NK-92 (cell line): ENCODE measurements around the gene CLIP2.

ENCODE experiments used
- DNase-seq: peaks from one replicate; lab custom pipeline; 2025; ENCODE audit not compliant: unreplicated experiment; lab: John Stamatoyannopoulos, UW

Gene CLIP2

DNA sequence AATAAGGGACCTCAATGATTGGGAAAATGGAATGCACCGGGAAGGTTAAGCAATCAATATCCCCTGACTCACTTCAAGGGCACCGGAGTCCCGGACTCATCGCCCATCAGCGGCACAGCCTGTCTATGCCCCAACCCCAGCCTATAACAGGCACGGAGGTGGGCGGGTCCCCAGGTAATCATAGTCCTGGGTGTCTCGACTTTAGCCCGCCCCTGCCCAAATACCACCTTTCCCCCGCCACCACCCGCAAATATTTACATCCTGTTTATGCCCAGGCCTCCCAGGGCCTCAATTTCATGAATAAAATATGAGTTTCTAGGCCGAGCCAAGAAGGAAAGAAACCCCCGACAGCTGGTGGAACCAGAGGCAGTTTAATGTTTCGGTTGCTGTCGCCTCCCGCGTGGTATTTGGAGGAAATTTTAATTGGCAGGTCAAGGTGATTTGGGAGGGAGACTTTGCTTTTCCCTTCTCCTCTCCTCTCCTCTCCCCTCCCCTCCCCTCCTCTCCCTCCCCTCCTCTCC, 19.4 kb upstream of the CLIP2 start:
- no peak for DNase-seq

DNA sequence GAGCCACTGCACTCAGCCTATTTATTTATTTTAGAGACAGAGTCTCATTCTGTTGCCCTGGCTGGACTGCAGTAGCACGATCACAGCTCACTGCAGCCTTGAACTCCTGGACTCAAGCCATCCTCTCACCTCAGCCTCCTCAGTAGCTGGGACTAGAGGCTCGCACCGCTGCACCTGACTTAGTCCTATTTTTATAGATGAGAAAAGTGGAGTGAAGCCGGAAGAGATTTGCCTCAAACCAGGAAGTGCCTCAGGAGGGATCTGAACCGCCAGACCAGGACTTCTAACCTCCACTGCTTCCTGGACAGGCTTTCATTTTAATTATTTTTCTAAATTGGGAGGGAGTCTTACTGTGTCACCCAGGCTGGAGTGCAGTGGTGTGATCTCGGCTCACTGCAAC, 17.5 kb upstream of the CLIP2 start:
- no peak for DNase-seq

DNA sequence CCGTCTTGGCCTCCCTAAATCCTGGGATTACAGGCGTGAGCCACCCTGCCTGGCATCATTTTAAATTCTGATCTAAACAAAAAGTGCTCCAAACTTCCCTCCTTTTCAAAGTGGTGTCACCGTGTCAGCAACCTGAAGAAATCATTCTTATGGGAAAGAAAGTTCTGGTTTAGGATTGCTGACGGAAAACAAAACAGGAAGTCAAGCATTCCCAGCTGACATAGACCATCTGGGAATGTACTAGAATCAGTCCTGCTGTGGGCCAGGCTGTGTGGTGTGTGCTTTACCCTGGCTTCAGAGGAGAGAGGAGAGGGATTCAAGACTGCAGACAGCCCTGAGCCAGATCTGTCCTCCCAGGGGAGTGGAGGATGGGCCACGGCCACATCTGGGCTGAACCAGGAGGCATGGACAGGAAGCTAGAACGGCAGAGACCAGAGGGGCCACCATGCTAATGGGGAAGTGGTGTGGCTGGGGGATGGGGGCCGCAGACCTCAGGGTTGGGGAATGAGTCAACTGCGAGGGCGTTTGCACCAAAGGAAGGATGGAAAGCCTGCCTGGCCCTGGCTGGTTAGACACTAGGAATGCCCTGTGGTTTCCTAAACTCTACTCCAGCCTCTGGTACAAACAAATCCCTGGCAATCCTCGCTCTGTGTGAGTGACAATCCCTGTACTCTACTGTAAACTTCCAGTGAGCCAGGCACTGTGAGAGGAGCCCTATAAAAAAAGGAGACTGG, 16.7 kb upstream of the CLIP2 start:
- DNase-seq = no peak

DNA sequence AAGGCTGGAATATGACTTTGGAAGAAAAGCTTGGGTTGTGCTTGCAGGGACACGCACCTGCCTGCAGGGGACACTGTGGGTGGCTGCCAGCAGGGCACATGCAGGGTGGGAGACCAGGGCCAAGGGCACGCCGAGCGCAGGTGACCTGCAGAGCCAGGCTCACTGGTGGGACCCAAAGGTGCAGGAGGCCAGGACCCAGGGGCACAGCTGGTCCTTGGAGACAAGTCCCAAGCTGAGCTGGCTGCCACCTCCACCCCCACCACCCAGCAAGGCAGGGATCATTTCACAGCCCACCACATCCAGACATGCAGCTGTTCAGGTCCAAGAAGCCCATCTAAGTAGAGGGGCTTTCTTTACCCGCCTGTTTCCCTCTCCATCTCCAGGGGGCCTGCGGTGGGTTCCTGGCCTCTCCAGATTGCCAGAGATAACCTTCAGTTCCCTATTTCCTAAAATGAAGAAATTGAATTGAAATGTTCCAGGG, 13.8 kb upstream of the CLIP2 start:
- DNase-seq = no peak

DNA sequence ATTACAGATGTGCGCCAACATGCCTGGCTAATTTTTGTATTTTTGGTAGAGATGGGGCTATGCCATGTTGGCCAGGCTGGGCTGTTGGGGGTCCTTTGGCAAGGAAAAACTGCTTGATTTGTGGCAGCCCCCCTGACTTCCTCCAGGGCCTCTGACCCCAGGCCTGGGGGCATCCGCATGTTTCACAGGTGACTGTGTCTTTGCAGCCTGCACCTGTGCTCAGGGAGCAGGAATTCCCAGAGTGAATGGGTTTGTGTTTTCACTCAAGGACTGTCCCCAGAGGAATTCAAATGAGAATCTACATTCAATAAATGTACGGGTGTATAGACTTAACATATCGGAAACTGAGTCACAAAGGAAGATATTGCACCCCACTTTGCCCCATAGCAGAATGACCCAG, 11.6 kb upstream of the CLIP2 start:
- no peak for DNase-seq

DNA sequence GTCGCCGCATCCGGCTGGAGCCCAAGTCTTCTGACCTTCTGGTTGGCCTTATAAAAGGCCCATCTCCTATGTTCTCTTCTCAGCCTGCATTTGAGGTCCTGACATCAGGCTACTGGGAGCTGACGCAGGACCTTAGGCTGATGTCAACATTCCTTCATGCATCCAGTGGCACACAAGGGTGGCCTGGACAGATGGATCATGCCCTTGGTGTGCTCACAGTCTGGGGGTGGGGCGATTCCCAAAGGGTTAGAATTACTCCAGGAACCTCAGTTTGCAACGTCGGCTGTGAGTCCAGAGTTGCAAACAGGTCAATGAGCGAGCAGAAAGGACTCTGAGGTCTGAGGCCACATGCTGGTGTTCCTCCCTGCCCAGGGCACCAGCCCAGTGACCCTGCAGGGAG, 8.2 kb upstream of the CLIP2 start:
- DNase-seq = no peak

DNA sequence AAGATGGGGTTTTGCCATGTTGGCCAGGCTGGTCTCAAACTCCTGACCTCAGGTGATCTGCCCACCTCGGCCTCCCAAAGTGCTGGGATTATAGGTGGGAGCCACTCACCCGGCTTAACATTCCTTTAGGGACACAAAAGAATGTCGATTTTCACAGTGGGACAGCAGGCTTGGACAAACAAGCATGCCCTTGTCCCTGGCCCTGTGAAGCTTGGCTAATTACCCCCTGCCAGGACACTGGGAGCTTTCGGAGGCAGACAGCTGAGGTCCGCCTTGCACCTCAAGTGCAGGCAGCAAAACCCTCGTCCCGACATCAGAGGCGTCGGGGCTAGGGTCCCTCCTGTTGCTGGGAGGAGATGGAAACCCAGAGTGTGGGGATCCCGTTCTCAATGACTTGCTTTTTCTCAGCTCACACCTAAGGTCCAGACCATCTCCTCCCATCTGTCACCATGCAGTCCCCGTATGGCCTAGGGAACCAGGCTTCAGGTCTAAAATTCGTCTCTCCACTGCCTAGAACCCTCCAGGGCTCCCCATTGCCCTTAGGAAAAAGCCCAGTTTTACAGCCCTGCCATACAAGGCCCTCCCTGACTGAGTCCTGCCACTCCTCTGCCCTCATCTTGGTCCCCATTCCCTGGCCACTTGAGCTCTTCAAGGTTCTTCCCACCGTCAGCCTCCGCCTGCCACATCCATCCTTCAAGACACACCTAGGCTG, 6.3 kb upstream of the CLIP2 start:
- DNase-seq = no peak

DNA sequence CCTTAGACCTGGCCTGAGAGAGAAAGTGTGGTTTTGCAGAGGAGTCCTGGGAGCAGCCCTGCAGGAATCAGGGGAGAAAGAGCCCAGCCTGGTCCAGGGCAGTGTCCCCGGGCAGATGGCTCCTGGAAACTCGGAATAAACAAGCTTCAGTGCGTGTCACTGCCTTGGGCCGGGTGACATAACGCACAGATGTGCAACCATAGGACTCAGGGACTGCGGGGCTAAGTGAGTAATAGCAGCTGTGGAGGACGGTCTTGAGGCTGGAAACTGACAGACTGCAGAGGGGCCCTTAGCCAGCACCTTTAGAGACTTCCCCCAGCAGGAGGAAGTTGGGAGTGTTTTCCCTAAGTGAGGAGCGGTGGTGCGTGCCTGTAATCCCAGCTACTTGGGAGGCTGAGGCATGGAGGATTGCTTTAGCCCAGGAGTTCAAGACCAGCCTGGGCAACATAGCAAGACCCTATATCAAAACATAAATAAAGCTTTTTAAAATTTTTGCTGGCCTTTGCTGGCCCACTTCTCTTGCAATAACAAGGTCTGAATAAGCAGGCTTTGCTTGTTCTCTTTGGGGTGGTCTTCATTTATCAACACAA, 5.3 kb upstream of the CLIP2 start:
- no peak for DNase-seq

DNA sequence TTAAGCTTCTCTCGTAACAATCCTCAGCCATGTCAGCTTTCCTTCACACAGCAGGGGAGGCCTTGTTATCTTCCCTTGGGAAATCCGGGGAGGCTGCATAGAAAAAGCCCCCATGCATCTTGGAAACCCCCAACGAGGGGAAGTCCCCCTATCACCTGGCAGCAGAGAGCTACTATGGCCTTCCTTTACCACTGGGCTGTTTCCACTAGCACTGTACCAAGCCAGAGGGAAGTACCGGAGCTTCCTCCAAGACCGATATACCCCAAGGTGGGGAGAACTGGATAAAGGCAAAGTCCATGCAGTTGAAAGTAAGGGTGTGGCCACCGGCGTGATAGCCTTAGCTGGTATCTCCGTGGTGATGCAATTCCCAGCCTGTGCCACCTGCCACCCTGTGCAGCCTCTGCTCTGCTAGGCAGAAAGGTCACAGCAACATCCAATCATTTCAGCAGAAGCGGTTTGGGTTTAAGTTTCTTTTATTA, 4.4 kb upstream of the CLIP2 start:
- no peak for DNase-seq

DNA sequence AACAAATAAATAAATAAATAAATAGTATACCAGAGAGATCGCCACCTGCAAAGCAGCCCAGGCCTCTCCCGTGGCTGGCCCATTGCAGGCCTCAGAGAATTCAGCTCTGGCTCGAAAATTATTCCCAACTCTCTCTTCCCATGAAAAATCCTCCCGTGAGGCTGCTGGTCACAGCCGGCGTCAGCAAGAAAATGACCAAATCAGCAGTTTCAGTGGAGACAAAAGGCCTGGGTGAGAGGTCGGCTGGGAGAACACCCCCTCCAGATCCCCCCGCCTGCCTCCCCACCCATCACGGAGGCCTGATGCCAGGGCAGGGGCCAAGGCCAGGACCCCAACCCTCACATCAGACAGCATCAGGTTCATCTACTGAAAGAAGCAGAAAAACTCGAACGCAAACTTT, 3.1 kb upstream of the CLIP2 start:
- DNase-seq = no peak

DNA sequence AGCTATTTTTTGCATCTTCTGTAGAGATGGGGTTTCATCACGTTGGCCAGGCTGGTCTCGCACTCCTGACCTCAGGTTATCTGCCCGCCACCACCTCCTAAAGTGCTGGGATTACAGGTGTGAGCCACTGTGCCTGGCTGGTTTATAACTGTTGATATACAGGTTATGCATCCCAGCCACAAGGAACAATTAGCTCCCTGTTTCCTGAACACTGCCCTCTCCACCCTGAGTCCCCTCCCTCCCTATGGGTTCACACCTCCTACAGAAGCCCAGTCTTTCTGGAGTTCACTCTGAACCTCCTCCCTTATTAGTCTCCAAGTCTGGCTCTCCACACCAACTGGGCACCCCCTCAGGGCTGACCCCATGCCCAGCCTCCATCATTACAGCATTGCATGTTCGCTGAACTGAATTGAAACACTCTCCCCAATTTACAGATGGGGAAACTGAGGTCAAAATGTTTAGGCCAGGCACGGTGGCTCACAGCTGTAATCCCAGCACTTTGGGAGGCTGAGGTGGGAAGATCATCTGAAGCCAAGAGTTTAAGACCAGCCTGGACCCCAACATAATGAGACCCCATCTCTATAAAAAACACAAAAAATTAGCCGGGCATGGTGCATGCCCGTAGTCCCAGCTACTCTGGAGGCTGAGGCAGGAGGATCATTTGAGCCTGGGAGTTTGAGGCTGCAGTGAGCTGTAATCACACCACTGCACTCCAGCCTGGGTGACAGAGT, 1.7 kb upstream of the CLIP2 start:
- no peak for DNase-seq

DNA sequence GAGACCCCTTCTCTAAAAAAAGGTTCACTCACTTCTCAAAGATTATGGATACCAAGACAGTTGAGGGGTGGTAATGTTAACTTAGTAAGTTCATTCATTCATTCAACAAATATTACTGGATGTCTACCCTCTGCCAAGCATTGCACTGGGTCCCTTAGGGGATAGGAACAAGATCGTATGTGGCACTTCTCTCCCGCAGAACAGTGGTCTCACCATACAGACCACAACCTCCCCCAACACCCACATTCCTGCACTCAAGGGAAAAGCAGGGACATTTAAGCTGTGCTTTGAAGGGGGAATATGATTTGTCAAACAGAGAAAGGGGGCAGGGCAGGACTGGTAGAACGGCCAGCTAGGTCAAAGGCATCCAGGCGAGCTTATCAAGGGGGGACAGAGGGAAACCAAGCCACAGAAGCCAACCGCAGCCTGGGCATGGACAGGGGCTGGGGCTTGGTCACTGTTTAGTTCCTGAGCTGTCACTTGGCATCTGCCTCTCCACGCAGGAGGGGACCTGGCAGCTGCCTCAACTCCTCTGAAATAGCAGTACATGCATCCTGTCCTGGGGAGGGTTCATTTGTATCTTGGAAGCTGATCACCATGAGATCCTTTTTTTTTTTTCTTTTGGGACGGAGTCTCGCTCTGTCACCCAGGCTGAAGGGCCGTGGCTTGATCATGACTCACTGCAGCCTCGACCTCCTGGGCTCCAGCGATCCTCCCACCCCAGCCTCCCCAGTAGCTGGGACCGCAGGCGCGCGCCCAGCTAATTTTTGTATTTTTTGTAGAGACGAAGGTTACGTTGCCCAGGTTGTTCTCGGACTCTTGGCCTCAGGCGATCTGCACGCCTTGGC, 949 bp upstream of the CLIP2 start:
- DNase-seq = no peak

DNA sequence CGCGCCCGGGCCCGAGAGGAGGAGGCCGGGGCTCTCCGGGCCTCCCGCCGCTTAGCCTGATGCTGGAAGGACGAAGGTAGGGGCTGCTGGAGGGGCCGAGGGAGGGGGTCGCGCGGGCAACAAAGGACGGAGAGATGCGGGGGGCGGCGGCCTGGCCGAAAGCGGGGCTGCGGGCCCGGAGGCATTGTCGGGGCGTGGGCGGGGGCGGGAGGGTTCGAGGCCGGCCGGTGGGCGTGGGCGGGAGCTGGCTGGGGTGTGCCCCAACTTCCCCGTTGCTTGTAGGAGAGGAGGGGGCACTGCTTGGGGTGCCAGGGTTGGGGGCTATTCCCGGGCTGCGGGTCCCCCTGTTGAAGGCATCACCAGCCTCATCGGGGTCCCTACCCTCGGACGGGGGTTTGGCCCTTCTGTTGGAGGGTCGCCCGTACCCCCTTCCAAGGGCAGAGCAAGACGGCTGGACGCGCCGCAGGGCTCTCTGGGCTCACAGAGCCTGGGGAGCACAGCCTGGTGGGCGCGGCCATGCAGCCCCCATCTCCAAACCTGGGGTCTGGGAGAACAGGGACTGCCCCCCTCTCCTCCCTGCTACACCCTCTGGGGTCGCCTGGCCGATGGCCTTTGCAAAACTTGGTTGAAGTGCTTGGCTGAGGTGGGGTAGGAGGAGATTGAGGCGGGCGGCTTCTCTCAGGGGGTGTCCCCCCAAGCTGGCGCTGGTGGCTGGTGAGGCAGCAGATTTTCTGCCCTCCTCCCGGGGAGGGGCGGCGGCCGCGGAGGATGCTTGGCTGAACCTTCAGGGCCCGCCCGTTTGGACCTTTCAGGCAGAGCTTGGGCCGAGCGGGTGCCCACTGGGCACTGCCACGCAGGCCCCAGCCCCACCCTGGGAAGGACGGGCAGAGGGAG, 699 bp downstream of the CLIP2 start:
- DNase-seq = no peak

DNA sequence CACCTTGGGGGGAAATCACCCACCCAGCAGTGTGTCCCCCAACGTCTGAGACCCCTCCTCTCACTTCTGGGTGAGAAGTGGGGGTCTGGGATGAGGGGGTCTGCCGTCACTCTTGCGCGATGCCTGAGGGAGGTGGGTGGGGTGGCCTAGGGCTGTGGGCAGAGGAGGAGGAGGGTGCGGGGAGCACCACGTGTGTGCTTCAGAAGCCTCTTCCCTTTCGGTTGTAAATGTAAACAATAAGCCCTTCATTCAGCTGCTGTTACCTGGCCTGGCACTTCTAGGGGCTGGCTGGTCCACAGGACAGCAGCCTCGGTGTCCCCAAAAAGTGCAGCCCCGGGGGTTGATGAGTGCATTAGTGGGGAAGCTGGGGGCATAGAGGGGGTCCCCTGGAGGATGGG, 1.3 kb downstream of the CLIP2 start:
- no peak for DNase-seq

DNA sequence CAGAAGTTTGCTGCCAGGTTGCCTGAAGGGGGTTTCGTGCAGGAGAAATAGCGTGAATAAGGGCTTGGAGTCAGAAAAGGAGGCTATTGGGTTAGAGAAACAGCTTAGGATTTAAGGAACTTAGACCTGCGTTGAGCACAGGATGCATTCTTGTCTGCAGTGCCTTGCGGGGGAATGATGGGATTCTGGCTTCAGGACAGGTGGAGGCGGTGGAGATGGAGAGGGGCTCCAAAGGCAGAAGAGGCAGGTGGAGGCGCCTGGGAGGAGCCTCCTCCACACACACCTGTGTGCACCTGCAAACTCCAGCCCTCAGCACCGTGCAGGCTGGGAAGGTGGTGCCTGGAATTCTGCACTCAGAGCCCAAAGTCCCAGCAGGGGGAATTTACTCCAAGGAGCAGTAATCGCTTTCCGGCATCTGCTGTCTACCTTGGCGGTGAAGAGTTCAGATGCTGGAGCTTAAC, 1.8 kb downstream of the CLIP2 start:
- DNase-seq = no peak

DNA sequence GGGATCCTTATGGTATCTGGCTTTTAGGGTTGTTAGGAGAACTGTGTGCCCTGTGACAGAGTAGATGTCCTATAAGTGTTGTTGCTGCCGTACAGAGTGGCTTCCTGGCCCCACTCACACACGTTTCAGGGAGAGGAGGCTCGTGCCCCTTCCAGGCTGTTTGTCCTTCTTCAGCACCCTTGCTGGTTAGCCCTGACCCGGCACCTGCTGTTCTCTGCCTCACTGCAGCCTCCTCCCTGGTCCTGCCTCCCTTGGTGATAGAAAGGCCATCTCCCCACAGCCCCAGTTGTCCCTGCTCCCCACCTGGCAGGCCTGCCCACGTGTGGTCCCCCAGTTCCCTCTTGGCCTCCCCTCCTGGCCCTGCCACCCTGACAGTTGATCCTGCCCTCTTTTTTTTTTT, 2.3 kb downstream of the CLIP2 start:
- DNase-seq = no peak

DNA sequence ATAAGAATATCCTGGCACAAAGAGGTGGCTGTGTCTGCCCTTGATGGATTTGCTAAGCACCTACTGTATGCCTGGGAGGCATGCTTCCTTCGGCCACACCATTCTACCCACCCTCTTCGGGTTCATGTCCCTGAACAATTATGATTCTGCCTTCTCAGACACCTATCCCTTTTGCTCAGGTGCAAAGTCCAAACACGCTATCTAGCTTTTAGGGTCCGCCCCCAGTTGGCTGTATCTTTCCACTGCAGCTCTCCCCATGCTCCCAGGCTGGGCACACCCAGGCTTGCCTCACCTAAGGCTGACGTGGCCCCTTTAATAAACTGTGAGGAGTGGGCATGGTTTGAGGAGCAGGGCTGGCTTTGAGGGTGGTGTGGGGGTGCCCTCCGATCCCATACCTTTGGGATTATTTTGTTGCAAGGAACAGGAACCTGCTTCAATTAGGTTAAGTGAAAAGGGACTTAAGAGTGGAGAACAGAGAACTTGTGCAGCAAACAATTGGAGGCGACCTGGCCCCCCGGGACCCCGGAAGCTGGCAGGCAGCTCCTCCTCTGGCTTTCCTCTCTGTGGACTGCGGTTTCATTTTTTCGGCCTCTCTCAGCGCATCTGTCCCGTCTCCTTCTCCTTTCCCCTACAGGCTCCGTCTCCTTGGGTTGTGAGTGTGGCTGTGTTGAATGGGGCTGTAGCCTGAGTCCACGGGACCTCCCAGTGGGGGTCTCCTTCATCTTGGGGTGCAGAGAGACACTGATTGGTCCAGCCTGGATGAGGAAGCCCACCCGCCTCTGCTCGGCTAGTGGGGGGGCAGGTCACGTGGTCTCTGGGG, 3.8 kb downstream of the CLIP2 start:
- no peak for DNase-seq

DNA sequence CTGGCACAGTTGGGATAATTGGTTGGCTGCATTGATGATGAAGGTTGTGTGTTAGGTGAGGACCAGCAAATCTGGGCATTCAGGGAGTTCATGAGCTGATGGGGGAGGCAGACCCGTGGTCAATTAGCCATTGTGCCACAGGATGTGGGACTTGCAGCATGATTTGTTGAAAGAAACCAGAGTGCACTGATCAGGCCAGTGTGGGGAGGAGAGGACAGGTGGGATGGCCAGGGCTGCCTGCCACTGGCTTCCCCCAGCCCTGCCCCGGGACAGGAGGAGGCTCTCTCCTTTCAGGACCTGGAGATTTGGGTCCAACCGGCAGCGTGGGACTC, 4.3 kb downstream of the CLIP2 start:
- DNase-seq = no peak
